Astrocyte (in vitro differentiated cells and primary cell): ENCODE measurements around the gene JAZF1.

ENCODE experiments used
- CTCF ChIP-seq: IDR thresholded peaks from 2 replicates; pipeline ENCODE4 v1.5.1; 2011; ENCODE audit warnings: low read depth, mild to moderate bottlenecking, inconsistent platforms, low read length, moderate library complexity; ENCODE audit not compliant: insufficient read depth
- EZH2 ChIP-seq: IDR thresholded peaks from 2 replicates; pipeline ENCODE4 v1.6.1; 2012; ENCODE audit warnings: mild to moderate bottlenecking, low read length, inconsistent platforms; ENCODE audit not compliant: insufficient read depth

GRCh38 chr7:28003408-28003807, 177.2 kb downstream of the JAZF1 start:
- no peak for TF ChIP-seq CTCF
- no peak for TF ChIP-seq EZH2
